ENCODE measurements around the gene PLA2R1.

DNA sequence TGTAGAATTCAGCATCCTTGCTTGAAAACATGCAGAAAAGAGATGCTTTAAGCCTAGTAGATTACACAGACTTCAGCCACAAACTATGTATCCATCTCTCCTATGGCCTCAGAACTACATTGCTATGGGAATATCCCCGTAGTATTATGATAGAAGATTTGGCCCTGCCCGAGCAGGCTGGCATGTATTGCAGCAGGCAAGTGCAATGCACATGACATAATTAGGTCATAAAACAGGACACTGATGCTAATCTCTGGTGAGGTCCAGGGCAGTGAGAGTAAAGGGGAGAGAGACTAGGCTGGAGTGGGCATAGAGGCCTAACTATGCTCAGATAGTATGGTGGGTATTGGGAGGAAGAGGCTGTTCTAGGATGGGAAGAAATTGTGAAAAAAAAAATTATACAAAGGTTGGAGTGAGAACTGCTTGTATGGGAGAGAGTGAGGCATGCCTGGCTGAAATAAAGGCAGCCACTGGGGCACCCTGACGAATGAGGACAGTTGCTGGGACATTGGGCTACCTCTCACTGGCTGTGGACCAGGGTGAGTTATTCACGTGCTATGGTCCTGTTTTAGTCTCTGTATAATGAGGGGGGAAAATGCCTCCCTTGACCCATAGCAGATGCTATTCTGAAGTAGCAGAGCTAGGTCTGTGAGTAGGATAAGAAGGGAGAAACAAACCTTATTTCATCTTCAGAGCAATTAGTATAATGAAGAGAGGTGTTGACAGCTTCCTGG lies 1.6 kb upstream of the PLA2R1 start:
- TF ChIP-seq, protein P1, sequence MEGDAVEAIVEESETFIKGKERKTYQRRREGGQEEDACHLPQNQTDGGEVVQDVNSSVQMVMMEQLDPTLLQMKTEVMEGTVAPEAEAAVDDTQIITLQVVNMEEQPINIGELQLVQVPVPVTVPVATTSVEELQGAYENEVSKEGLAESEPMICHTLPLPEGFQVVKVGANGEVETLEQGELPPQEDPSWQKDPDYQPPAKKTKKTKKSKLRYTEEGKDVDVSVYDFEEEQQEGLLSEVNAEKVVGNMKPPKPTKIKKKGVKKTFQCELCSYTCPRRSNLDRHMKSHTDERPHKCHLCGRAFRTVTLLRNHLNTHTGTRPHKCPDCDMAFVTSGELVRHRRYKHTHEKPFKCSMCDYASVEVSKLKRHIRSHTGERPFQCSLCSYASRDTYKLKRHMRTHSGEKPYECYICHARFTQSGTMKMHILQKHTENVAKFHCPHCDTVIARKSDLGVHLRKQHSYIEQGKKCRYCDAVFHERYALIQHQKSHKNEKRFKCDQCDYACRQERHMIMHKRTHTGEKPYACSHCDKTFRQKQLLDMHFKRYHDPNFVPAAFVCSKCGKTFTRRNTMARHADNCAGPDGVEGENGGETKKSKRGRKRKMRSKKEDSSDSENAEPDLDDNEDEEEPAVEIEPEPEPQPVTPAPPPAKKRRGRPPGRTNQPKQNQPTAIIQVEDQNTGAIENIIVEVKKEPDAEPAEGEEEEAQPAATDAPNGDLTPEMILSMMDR (IDR thresholded peaks at IDR 0.05; ENCODE audit: insufficient read depth, low read length, poor library complexity, severe bottlenecking): no peak
- TF ChIP-seq EZH2phosphoT487 (conservative IDR thresholded peaks at IDR 0.05; ENCODE audit: low read length): no peak
